DND-41 (cell line): ENCODE results near the gene THSD4.

Source experiments
- EZH2 ChIP-seq: IDR thresholded peaks from 3 replicates; pipeline ENCODE4 v1.6.1; 2012; ENCODE audit warnings: borderline replicate concordance, low read depth, mild to moderate bottlenecking, moderate library complexity, low read length, inconsistent platforms; ENCODE audit not compliant: severe bottlenecking
- TF ChIP-seq, protein P1 (sequence below): IDR thresholded peaks from 2 replicates; pipeline ENCODE4 v1.5.1; 2012; ENCODE audit warnings: borderline replicate concordance, low read length, moderate library complexity, mild to moderate bottlenecking; ENCODE audit not compliant: poor library complexity, severe bottlenecking; ENCODE audit errors: extremely low read depth

DNA sequence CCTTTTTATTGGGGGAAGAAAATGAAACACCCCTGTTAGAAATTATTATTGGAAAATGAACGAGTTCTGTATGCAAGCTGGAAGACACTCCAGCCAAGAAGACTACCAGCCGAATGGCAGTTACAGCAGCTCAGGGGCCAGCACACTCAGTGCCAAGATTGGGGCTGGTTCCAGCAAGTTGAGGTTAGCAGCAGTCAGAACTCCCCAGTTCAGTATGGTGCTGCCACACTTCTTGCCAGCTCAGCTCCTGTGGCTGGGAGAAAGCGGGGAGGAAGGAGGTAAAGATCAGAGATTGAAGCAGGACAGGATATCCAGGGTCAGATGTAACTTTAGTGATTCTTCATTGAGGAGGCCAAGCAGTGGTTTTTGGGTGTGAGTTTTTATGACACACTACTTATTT lies 414.8 kb downstream of the THSD4 start:
- TF ChIP-seq, protein P1, sequence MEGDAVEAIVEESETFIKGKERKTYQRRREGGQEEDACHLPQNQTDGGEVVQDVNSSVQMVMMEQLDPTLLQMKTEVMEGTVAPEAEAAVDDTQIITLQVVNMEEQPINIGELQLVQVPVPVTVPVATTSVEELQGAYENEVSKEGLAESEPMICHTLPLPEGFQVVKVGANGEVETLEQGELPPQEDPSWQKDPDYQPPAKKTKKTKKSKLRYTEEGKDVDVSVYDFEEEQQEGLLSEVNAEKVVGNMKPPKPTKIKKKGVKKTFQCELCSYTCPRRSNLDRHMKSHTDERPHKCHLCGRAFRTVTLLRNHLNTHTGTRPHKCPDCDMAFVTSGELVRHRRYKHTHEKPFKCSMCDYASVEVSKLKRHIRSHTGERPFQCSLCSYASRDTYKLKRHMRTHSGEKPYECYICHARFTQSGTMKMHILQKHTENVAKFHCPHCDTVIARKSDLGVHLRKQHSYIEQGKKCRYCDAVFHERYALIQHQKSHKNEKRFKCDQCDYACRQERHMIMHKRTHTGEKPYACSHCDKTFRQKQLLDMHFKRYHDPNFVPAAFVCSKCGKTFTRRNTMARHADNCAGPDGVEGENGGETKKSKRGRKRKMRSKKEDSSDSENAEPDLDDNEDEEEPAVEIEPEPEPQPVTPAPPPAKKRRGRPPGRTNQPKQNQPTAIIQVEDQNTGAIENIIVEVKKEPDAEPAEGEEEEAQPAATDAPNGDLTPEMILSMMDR: no peak
- no peak for TF ChIP-seq EZH2
